ENCODE results near the gene KPNA3. TPM values are rescaled to one million over a fixed set of nuclear protein-coding genes. Genes with fewer than 3 reads are reported as not detected.

KPNA3 gene
- total RNA-seq, 1 experiment from 2014 or later = 44.3 TPM

DNA sequence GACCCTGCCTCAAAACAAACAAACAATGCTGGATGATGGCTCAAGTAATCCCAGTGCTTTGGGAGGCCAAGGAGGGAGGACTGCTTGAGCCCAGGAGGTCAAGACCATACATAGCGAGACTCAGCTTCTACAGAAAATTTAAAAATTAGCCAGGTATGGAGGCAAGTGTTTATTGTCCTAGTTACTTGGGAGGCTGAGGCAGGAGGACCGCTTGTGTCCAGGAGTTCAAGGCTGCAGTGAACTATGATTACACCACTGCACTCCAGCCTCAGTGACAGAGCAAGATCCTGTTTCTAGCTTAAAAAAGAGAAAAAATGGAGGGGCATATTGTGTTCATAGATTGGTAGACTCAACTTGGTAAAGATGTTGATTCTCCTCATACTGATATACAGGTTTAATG, 36.2 kb downstream of the KPNA3 start:
- peaks cover 15% of the 10 kb centered on the region for H3K4me1 ChIP-seq (ENCODE audit: low read length)
- no peak for DNase-seq
- H3K4me2 ChIP-seq (ENCODE audit: low read depth, low read length, poor library complexity, severe bottlenecking) = no peak overlapping the region
- no peaks in the 10 kb centered on the region for H3K27me3 ChIP-seq (ENCODE audit: low read length)
- H4K20me1 ChIP-seq (ENCODE audit: insufficient read depth, low read depth, low read length) = no peaks in the 10 kb centered on the region
- no peak overlapping the region for H3K4me3 ChIP-seq (ENCODE audit: low read length)
- no peak overlapping the region for H3K9ac ChIP-seq (ENCODE audit: low read length)
- no peak overlapping the region for H2AFZ ChIP-seq (ENCODE audit: low read length)
- peaks cover 97% of the 10 kb centered on the region for H3K79me2 ChIP-seq (ENCODE audit: low read length)
- H3K9me2 ChIP-seq (replicated peaks; ENCODE audit: insufficient read depth, low read length) = no peaks in the 10 kb centered on the region
- H3K9me3 ChIP-seq (ENCODE audit: low read length) = no peaks in the 10 kb centered on the region
- no peak overlapping the region for H3K27ac ChIP-seq (ENCODE audit: low read length)
- peaks cover 9% of the 10 kb centered on the region for H3K36me3 ChIP-seq (ENCODE audit: insufficient read depth, low read length)

DNA sequence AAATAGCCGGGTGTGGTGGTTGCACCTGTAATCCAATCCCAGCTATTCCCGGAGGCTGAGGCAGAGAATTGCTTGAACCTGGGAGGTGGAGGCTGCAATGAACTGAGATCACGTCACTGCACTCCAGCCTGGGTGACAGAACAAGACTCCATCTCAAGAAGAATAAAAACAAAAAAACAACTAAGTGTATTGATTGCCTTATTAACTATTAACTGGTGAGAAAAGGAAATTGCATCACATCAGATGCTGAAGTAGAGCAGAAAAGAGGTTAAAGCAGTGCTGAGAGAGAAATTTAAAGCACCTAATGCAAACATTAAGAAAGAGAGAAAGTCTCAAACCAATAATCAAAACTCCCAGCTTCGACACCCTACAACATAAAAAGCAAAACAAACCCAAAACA, 38.3 kb downstream of the KPNA3 start:
- no peaks in the 10 kb centered on the region; the same call in 1 of the 2 replicates for H4K20me1 ChIP-seq (ENCODE audit: insufficient read depth, low read depth, low read length)
- H3K79me2 ChIP-seq (ENCODE audit: low read length) = peaks cover 99% of the 10 kb centered on the region
- DNase-seq = no peak

DNA sequence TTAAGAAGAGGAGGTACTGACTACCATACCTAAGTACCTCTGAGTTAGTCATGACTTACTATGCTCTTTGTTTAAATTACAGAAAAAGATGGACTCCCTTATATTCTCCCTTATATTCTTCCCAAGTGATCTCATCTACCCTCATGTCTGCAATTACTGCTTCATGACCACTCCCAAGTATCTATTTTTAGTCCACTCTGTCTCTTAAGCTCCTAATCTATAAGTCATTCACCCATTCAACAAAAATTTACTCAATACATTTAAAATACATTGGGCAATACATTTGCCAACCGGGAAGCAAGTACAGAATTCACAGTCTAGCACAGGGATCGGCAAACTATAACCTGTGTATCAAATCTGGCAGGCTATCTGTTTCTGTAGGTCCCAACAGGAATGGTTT, 42.6 kb downstream of the KPNA3 start:
- Histone ChIP-seq H3K9ac (ENCODE audit: low read length) (no peak overlapping the region), H3K36me3 (ENCODE audit: insufficient read depth, low read length) (peaks cover 9% of the 10 kb centered on the region), H3K9me2 (replicated peaks; ENCODE audit: insufficient read depth, low read length) (no peaks in the 10 kb centered on the region), H3K4me1 (ENCODE audit: low read length) (peaks cover 4% of the 10 kb centered on the region), H3K27ac (ENCODE audit: low read length) (no peak overlapping the region), H3K4me3 (ENCODE audit: low read length) (no peak overlapping the region), H3K27me3 (ENCODE audit: low read length) (no peaks in the 10 kb centered on the region), H3K79me2 (ENCODE audit: low read length) (peaks cover 92% of the 10 kb centered on the region), H3K4me2 (ENCODE audit: low read depth, low read length, poor library complexity, severe bottlenecking) (no peak overlapping the region), H2AFZ (ENCODE audit: low read length) (no peak overlapping the region), H3K9me3 (ENCODE audit: low read length) (no peaks in the 10 kb centered on the region), H4K20me1 (ENCODE audit: insufficient read depth, low read depth, low read length) (no peaks in the 10 kb centered on the region; the same call in 1 of the 2 replicates)
- no peak for DNase-seq

More for the DNA sequence above, 38.3 kb downstream of the KPNA3 start:
- Histone ChIP-seq H3K36me3 (ENCODE audit: insufficient read depth, low read length) (peaks cover 4% of the 10 kb centered on the region), H3K4me2 (ENCODE audit: low read depth, low read length, poor library complexity, severe bottlenecking) (no peak overlapping the region), H3K9ac (ENCODE audit: low read length) (no peak overlapping the region), H3K4me1 (ENCODE audit: low read length) (peaks cover 11% of the 10 kb centered on the region), H3K27ac (ENCODE audit: low read length) (no peak overlapping the region), H3K27me3 (ENCODE audit: low read length) (no peaks in the 10 kb centered on the region), H3K4me3 (ENCODE audit: low read length) (no peak overlapping the region), H2AFZ (ENCODE audit: low read length) (no peak overlapping the region), H3K9me2 (replicated peaks; ENCODE audit: insufficient read depth, low read length) (no peaks in the 10 kb centered on the region), H3K9me3 (ENCODE audit: low read length) (no peaks in the 10 kb centered on the region)

DNA sequence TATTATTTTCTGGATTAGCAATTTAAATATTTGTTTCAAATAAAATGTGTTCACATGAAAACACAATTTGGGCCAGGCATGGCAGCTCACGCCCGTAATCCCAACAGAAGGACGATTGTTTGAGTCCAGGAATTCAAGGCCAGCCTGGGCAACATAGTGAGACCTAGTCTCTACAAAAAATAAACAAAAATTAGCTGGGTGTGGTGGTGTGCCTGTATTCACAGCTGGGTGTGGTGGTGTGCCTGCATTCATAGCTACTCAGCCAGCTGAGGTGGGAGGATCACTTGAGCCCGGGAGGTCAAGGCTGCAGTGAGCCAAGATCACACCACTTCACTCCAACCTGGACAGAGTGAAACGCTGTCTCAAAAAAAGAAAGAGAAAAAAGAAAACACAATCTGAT, 46.4 kb downstream of the KPNA3 start:
- H3K9me3 ChIP-seq (ENCODE audit: low read length) = no peaks in the 10 kb centered on the region
- no peaks in the 10 kb centered on the region for H3K9me2 ChIP-seq (replicated peaks; ENCODE audit: insufficient read depth, low read length)
- H4K20me1 ChIP-seq (ENCODE audit: insufficient read depth, low read depth, low read length) = no peaks in the 10 kb centered on the region; the same call in 1 of the 2 replicates
- no peak overlapping the region for H3K4me3 ChIP-seq (ENCODE audit: low read length)
- no peak overlapping the region for H3K27ac ChIP-seq (ENCODE audit: low read length)
- H2AFZ ChIP-seq (ENCODE audit: low read length) = no peak overlapping the region
- no peaks in the 10 kb centered on the region for H3K27me3 ChIP-seq (ENCODE audit: low read length)
- no peak overlapping the region for H3K9ac ChIP-seq (ENCODE audit: low read length)
- peaks cover 91% of the 10 kb centered on the region for H3K79me2 ChIP-seq (ENCODE audit: low read length)
- peaks cover 38% of the 10 kb centered on the region for H3K4me1 ChIP-seq (ENCODE audit: low read length)
- DNase-seq = no peak
- peaks cover 39% of the 10 kb centered on the region for H3K36me3 ChIP-seq (ENCODE audit: insufficient read depth, low read length)
- H3K4me2 ChIP-seq (ENCODE audit: low read depth, low read length, poor library complexity, severe bottlenecking) = no peak overlapping the region

DNA sequence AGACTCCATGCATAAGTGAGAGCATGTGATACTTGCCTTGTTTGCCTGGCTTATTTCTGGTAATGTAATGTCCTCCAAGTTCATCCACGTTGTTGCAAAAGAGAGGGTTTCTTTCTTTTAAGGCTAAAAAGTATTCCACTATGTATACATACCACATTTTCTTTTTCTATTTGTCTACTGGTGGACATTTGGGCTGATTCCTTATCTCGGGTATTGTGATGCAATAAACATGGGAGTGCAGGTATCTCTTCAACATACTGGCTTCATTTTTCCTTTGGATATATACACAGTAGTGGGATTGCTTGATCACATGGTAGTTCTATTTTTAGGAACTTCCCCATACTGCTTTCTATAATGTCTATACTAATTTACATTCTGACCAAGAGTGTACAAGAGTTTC, 51.6 kb downstream of the KPNA3 start:
- H3K79me2 ChIP-seq (ENCODE audit: low read length) = peaks cover 82% of the 10 kb centered on the region
- no peak overlapping the region for H3K4me2 ChIP-seq (ENCODE audit: low read depth, low read length, poor library complexity, severe bottlenecking)
- H3K27me3 ChIP-seq (ENCODE audit: low read length) = no peaks in the 10 kb centered on the region
- DNase-seq = no peak
- no peaks in the 10 kb centered on the region for H3K9me3 ChIP-seq (ENCODE audit: low read length)
- H3K36me3 ChIP-seq (ENCODE audit: insufficient read depth, low read length) = peaks cover 40% of the 10 kb centered on the region
- 0 out of 2 replicates have a peak overlapping the region, but pooled peaks have one; percentile 6 for H3K27ac ChIP-seq (ENCODE audit: low read length)
- no peak overlapping the region for H3K9ac ChIP-seq (ENCODE audit: low read length)
- H3K4me1 ChIP-seq (ENCODE audit: low read length) = peaks cover 41% of the 10 kb centered on the region
- H3K9me2 ChIP-seq (replicated peaks; ENCODE audit: insufficient read depth, low read length) = no peaks in the 10 kb centered on the region
- no peak overlapping the region for H2AFZ ChIP-seq (ENCODE audit: low read length)
- H4K20me1 ChIP-seq (ENCODE audit: insufficient read depth, low read depth, low read length) = no peaks in the 10 kb centered on the region
- no peak overlapping the region for H3K4me3 ChIP-seq (ENCODE audit: low read length)

DNA sequence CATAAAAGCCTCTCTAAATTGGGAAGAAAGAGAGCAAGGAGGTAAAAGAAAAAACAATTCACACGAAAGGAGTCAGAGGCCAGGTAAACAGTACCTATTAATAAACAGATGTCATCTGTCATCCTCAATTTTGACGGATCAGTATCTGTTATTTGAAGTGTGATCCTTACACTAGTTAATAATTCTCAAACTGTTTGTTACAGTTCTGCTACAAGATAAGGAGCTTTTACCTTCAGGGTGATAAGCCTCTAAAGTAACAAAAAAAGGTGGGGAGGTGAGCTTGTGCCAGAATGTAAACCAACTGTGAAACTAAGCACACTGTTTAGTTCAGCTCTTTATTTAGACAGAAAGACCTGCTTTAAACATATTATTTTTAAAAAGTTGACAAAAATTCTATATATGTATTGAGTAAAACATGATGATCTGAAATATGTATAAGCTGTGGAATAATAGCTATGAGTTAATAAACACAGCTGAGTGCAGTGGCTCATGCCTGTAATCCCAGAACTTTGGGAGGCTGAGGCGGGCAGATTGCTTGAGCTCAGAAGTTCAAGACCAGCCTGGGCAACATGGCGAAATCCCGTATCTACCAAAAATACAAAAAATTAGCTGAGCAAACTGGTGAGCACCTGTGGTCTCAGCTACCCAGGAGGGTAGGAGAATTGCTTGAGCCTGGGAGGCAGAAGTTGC, 52.8 kb downstream of the KPNA3 start:
- Histone ChIP-seq H3K4me2 (ENCODE audit: low read depth, low read length, poor library complexity, severe bottlenecking) (no peak overlapping the region), H3K4me3 (ENCODE audit: low read length) (no peak overlapping the region), H3K27ac (ENCODE audit: low read length) (0 out of 2 replicates have a peak overlapping the region, but pooled peaks have one; percentile 9), H3K9me2 (replicated peaks; ENCODE audit: insufficient read depth, low read length) (no peaks in the 10 kb centered on the region), H3K79me2 (ENCODE audit: low read length) (peaks cover 84% of the 10 kb centered on the region), H3K9me3 (ENCODE audit: low read length) (no peaks in the 10 kb centered on the region), H4K20me1 (ENCODE audit: insufficient read depth, low read depth, low read length) (no peaks in the 10 kb centered on the region), H3K4me1 (ENCODE audit: low read length) (peaks cover 38% of the 10 kb centered on the region), H3K36me3 (ENCODE audit: insufficient read depth, low read length) (peaks cover 35% of the 10 kb centered on the region; the same call in 1 of the 2 replicates), H2AFZ (ENCODE audit: low read length) (no peak overlapping the region), H3K27me3 (ENCODE audit: low read length) (no peaks in the 10 kb centered on the region), H3K9ac (ENCODE audit: low read length) (no peak overlapping the region)
- no peak for DNase-seq

DNA sequence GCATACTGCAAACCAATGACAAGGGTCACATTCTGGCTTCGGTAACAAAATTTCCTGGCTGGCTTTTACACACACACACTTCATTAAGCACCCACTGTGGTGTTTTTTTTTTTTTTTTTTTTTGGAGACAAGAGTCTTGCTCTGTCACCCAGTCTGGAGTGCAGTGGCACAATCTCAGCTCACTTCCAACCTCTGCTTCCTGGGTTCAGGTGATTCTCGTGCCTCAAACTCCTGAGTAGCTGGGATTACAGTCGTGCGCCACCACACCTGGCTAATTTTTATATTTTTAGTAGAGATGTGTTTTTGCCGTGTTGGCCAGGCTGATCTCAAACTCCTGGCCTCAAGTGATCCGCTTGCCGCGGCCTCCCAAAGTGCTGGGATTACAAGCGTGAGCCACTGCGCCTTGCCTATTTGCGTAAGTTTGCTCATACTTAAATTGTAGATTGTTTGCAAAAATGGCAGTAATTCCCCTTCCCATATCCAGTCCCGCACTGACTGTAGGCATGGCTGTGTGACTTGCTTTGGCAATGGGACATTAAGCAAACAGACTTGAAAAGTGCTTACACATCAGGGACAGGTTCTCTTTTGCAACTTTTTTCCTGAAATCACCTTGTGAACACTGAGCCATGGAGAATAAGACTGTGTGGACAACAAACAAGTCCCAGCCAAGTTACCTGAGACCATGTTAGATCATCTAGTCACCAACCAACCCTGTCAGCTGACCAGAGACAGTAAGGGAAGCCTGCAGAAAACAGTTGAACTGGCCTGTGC, 59.1 kb downstream of the KPNA3 start:
- Histone ChIP-seq H3K4me2 (ENCODE audit: low read depth, low read length, poor library complexity, severe bottlenecking) (no peak overlapping the region), H3K9me3 (ENCODE audit: low read length) (no peaks in the 10 kb centered on the region), H3K36me3 (ENCODE audit: insufficient read depth, low read length) (peaks cover 24% of the 10 kb centered on the region), H3K9ac (ENCODE audit: low read length) (no peak overlapping the region), H3K9me2 (replicated peaks; ENCODE audit: insufficient read depth, low read length) (no peaks in the 10 kb centered on the region), H3K27ac (ENCODE audit: low read length) (no peak overlapping the region), H3K4me1 (ENCODE audit: low read length) (no peaks in the 10 kb centered on the region), H3K27me3 (ENCODE audit: low read length) (no peaks in the 10 kb centered on the region), H2AFZ (ENCODE audit: low read length) (no peak overlapping the region), H3K79me2 (ENCODE audit: low read length) (peaks cover 50% of the 10 kb centered on the region), H4K20me1 (ENCODE audit: insufficient read depth, low read depth, low read length) (no peaks in the 10 kb centered on the region), H3K4me3 (ENCODE audit: low read length) (no peak overlapping the region)
- no peak for DNase-seq

DNA sequence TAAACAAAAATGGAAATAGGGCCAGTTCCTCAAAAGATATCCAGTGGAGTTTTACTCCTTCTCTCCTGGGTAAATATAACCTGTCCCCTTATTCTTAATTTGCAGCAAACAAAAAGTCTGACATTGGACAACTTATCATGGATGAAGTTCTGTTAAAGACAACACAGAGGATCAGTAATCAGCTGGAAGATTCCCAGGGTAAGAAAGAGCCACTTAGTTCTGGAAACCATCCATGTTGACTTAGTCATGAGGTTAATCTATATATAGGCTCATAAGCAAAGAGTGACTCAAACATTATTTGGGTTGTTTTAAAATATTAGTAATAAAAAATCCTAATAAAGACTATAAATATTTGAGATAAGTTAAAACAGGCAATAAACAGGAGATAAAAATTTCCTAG, 60.7 kb downstream of the KPNA3 start:
- no peaks in the 10 kb centered on the region for H4K20me1 ChIP-seq (ENCODE audit: insufficient read depth, low read depth, low read length)
- peaks cover 32% of the 10 kb centered on the region for H3K36me3 ChIP-seq (ENCODE audit: insufficient read depth, low read length)
- H3K9ac ChIP-seq (ENCODE audit: low read length) = no peak overlapping the region
- no peak overlapping the region for H2AFZ ChIP-seq (ENCODE audit: low read length)
- no peaks in the 10 kb centered on the region for H3K9me3 ChIP-seq (ENCODE audit: low read length)
- H3K27ac ChIP-seq (ENCODE audit: low read length) = no peak overlapping the region
- no peak overlapping the region for H3K4me2 ChIP-seq (ENCODE audit: low read depth, low read length, poor library complexity, severe bottlenecking)
- no peaks in the 10 kb centered on the region; the same call in 1 of the 2 replicates for H3K9me2 ChIP-seq (replicated peaks; ENCODE audit: insufficient read depth, low read length)
- no peaks in the 10 kb centered on the region for H3K27me3 ChIP-seq (ENCODE audit: low read length)
- DNase-seq = no peak
- H3K4me1 ChIP-seq (ENCODE audit: low read length) = no peaks in the 10 kb centered on the region
- no peak overlapping the region for H3K4me3 ChIP-seq (ENCODE audit: low read length)
- H3K79me2 ChIP-seq (ENCODE audit: low read length) = peaks cover 34% of the 10 kb centered on the region

All from Karpas-422 (cell line).